Mesenteric fat pad (tissue), 1 donor: ENCODE data around the gene FUBP3. TPM values are rescaled to one million over a fixed set of nuclear protein-coding genes. Genes with fewer than 3 reads are reported as not detected.
"Not testable (repeated sequence)": the region's sequence is repeated elsewhere in the genome, so short reads cannot be mapped to it uniquely, and the experiment has no call there.

Source experiments
- DNase-seq: peaks from one replicate; pipeline ENCODE4 v3.0.0-alpha.2; 2020; ENCODE audit warnings: low spot score
- total RNA-seq: library from RNA; stranded (reverse); fragmentation: NEBNext Ultra II Directional; extraction: Animal tissue kit (Norgen Biotek cat#: 25700); gene quantifications from one replicate; pipeline ENCODE4 v1.2.1, GENCODE V29; 2021
- donor health status: DM: yes; HTN: yes; CAD: no.

Gene FUBP3
- total RNA-seq, 1 donor from 2014 or later = 49.5 TPM

GRCh38 chr9:130556396-130557076 lies 22.8 kb upstream of the FUBP3 start:
- no peak for DNase-seq

DNA sequence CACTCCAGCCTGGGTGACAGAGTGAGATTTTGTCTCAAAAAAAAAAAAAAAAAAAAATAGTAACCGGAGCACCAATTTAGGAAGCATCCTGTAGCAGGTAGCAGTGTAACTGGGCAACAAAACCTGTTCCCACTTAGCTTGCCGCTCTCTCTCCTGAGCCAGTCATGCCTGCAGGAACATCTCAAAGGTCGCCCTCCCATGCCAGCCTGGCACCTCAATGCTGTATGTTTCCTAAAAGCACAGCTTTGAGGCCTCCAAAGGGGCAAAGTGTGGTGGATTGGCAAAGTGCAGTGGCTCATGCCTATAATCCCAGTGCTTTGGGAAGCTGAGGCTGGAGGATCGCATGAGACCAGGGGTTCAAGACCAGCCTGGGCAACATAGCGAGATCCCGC lies 22.3 kb upstream of the FUBP3 start:
- no peak for DNase-seq

DNA sequence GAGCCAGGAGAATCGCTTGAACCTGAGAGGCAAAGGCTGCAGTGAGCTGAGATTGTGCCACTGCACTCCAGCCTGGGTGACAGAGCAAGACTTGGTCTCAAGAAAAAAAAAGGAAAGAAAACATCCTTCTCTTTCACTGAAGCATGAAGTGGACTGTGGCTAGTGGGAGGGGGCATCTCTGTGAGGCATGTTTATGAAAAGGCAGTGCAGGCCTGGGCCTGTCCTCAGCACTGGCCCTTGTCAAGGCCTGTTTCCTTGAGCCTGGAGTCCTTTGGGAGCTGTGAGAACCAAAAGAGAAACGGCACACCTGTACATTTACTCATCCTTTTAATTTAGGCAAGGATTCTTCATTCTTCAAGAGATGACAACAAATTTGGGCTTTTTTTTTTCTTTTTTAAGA lies 18.3 kb upstream of the FUBP3 start:
- no peak for DNase-seq

GRCh38 chr9:130562525-130562924 lies 16.9 kb upstream of the FUBP3 start:
- not testable (repeated sequence) for DNase-seq

GRCh38 chr9:130563797-130564196 lies 15.6 kb upstream of the FUBP3 start:
- DNase-seq = no peak

- no peak for DNase-seq
These were observed 13.6 kb upstream of the FUBP3 start for GRCh38 chr9:130565792-130566191.

- DNase-seq = no peak
These were observed 9.2 kb upstream of the FUBP3 start for GRCh38 chr9:130570208-130570607.

- DNase-seq = no peak
These were observed 3.9 kb upstream of the FUBP3 start for GRCh38 chr9:130575514-130575913.

GRCh38 chr9:130576176-130576575 lies 3.2 kb upstream of the FUBP3 start:
- DNase-seq = no peak

DNA sequence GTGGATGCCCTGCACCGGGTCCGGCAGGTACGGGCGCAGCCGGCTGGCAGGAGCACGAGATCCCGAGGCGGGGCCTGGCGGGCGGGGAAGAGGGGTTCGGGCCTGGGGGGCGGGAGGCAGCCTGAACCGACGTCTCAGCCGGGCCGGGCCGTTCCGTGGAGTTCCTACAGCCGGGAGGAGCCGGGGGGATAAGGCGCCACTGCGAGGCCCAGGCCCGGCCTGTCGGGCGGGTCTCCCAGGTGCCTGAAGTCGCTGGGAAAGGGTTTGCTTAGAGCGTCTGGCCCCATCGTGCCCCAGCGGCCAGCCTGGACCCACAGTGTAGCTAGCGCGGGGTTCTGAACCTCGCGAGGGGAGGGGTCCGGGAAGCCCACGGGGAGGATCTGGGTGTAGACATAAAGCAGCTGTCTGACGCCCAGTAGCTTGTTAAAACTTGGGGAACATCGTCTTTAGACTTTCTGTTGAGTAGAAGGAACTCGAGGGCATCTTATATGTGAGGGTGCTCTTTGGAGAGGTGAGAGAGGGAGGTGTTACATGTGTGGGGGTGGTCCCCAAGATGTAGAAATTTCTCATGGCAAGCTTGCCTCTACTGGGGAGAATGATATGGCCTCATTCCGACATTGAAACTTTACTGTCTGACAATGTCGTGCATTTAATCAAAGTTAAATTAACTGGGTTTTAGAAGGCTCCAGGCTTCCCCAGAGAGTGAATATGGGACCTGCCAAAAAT lies 524 bp downstream of the FUBP3 start:
- peak; percentile 90 for DNase-seq

DNA sequence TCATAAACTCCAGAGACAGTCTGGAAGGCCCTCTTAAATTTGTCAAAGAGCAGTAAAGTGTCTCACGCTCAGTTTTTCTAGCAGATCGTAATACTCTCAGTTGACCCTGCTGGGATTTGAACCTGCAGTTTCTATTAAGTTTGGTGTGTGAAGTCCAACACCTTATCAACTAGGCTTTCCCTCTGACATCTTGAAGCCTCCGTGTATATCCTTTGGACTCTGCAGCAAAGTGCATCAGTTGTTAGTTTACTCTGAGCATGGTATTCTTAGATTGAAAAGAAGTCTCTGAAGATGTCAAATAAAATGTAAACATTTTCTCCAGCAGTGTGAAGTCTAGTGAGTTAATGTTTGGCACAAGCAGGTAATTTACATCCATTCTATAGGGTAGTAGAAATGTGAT lies 2.4 kb downstream of the FUBP3 start:
- DNase-seq = no peak

- no peak for DNase-seq
These were observed 3.9 kb downstream of the FUBP3 start for GRCh38 chr9:130583271-130583670.

- DNase-seq = no peak
These were observed 8.5 kb downstream of the FUBP3 start for GRCh38 chr9:130587921-130588320.

GRCh38 chr9:130588416-130588815 lies 9.0 kb downstream of the FUBP3 start:
- no peak for DNase-seq

DNA sequence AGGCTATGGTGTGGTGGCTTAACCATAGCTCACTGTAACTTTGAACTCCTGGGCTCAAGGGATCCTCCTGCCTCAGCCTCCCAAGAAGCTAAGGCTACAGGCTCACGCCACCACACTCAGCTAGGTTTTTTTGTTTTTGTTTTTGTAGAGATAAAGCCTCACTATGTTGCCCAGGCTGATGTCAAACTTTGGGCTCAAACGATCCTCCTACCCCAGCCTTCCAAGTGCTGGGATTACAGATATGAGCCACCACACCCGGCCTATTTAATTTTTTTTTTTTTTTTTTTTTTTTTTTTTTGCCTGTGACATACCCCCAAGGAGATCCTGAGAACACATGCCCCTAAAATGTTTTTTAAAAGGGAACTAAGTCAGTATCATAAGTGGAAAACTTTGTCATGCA lies 10.4 kb downstream of the FUBP3 start:
- no peak for DNase-seq

DNA sequence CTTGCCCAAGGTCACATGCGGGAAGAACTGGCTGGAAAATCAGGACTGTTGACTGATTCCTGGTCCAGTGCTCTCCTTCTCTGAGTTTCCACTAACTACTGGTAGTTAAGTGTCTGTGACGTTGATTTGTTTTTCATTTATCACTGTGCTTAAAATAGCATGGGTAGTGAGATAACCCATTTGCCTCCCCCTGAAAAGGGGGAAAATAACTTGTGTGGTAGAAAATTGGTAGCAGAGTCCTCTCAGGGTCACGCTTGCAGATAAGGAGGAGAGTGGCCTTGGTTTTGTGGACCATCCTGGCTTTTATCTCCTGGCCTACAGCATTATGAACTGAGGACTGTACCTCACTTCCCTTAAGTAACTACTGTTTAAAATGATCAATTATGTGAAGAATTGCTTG lies 10.9 kb downstream of the FUBP3 start:
- no peak for DNase-seq

DNA sequence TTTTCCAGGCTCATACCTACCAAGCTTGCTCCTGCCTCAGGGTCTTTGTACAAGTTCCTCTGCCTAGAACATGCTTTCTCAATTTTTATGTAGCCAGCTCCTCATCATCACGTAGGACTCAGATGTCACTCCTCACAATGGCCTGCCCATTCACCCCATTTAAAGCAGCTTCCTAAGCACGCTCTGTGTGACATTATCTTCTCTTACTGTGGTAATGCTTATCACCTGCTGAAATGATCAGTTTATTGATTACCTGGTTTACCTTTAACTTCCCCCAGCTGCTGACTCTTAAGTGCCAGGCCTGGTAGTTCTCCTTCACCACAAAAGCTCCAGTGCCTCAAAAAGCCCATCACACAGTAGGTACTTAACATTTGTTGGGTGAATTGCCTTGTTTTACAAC lies 13.6 kb downstream of the FUBP3 start:
- DNase-seq = no peak

DNA sequence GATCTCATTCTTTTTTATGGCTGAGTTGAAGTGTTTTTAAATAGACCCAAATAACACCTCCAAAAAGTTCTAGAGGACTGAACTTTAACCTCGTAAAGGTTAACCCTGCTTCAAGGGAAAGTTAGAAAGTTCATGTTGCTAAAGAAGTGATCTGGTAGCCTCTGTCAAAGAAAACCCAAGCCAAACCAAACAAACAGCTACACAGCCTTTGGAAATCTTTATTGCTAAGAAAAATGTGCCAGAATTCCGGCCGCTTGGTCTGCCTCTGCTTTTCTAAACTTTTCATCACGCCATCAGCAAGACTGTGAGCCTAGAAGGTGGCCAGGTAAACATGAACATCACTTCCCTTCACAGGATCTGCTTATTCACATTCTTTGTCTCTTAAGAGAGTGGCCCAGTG lies 17.9 kb downstream of the FUBP3 start:
- no peak for DNase-seq

- DNase-seq = no peak
These were observed 18.8 kb downstream of the FUBP3 start for GRCh38 chr9:130598188-130598587.

DNA sequence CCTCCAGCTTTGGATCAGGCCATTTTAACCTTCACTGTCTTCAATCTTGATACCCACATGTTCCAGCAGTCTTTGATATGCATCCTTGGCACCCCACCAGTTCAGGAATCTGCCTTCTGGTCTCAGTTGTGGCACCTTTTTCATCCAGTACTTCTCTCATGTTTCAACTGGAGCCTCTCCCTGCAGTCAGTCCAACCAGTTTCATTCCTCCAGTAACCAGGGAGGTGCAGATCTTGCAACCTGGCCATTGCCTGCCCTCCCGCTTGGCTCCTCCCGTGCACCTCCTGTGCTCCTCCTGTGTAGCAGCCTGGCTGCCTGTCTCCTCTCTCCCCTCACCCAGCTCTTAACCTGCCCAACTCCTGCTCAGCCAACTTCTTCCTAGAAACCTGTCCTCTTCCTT lies 20.2 kb downstream of the FUBP3 start:
- DNase-seq = no peak

- DNase-seq = no peak
These were observed 21.7 kb downstream of the FUBP3 start for GRCh38 chr9:130601100-130601499.

DNA sequence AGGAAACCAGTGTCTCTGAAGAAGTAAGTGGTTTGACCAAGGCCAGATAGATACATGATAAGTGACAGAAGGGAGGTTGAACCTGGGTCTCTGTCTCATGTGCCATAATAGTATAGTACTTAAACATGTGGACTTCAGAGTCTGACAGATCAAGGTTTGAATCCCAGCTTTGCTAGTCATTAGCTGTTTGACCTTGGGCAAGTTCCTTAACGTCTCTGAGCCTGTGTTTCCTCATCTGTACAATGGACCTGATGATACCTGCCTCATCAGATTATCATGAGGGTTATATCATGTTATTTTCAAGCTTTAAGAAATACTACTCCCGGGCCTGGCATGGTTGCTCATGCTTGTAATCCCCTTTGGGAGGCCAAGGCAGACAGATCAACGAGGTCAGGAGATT lies 24.9 kb downstream of the FUBP3 start:
- no peak for DNase-seq
